Endothelial cell of hepatic sinusoid (primary cell): ENCODE results near the gene KCNQ5.

ENCODE experiments used
- in situ Hi-C: cut with HindIII; loops from 2 replicates; pipeline ENCODE4 v1.10.0; 2017; ENCODE audit warnings: low sequenced_read_pairs

Gene KCNQ5

DNA sequence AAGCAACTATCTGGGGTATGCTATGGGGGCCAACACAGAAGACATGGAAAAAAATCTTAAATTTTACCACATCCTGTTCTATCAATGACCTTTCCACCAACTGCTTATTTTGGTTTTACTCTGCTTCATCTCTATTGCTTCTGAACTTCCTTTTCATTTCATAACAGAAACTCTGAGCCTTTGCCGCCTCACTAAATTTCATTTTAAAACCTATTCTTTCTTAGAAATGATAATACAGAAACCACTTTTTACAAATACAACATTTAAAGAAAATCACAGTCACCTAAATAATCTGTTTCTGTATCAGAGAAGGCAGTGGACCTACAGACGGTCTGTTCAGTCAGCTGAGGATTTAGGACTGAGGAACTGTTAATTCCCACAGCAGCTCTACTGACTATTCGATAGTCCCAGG is 117.5 kb downstream of the KCNQ5 start:
- in situ Hi-C loops = no loop called here

DNA sequence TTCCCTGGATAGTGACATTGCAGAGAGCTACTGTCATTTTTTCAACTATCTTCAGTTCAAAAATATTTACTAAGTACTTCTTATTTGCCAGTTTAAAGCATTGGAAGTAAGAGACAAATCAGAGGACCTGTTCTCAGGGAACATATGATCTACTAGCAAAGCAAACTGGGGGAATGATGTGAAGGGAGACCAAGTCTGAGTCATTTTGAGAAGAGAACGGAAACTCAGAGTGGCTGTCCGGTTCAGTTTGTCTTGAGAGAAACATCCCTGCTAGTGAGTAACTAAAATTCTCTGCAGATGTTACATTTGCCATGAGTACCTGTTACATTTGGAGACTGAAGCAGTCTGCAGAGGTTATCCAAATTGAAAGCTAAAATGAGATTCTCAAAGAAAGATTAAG is 118.3 kb downstream of the KCNQ5 start:
- in situ Hi-C loops = no loop called here

DNA sequence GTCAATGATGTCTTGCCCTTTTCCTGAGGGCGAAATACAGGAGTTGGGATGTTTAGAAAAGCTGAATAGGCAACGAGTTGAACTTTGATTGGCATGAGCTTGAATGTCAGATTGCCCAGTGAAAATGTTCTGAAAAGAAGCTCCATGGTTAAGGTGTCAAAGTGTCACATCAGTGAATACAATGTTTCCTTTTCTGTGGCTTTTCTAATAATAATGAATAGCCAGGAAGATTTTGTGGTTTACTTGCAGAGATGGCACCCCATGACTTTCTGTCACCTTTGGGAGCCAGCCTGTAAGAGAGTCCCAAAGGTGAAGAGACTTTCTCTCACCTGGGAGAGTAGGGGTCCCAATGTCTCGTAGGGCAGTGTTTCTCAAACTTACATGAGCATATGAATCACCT is 119.2 kb downstream of the KCNQ5 start:
- in situ Hi-C loops = no loop called here

DNA sequence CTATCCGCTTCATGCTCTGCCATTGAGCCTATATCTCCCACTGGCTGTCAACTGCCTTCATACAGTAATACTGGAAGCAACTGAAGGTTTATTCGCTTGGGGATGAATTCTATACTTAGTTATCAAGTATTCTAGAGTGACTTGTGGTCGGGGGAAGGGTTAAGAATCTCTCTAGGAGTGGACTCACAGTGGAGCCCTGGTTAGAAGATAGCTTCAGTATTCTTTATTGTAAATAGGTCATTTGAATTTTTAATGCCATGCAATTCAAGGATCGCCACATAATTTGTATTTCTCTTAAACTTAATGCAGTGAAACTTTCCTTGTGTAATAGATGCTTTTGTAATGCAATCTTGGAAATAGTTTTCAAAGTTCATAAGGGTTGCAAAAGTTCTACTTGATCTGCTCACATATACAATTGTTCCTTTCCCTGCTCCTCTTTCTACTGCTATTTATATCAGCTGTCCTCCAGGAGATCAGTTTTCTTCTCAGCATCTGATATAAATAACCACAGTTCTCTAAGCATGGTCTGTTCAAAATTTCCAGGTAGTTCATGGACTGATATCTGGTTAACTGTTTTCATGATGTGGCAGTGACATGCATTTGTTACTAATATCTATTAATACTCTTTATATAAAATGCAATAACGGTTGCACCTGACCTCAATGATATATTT is 120.3 kb downstream of the KCNQ5 start:
- in situ Hi-C loops = no loop called here

DNA sequence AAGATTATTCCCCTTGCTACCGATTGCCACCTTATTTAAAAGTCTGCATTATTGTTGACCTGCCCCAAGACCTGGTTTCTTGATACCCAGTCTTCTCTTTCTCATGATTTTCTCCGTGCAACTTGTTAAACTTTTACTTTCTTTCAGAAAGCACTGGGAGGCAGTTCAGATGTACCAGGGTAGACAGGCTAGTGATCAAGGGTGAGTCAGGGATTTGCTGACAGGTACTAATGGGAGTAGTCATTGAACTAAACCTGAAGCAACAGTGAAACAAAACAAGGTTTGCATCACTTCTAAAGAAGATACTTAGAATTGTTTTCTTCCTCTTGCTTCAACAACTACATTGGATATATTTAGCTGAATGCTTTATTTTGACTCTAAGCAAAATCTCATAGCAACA is 124.4 kb downstream of the KCNQ5 start:
- in situ Hi-C loops = no loop called here

DNA sequence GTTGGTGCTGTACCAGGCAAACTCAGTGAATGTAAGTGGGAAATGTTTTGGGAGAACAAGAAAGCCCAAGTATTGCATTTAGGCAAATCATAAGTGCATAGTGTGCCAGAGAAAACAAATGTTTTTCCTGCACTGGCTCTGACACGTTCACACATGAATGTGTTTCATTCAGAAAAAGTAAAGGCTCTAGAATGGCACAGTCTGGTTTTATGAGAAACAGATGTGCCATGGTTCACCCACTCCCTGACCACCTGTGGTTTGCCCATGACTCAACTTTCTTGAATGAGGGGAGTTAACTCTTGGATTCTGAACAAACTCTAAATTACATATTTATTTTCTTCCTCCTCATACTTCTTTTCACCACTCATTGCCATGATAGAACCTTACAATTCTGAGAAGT is 126.9 kb downstream of the KCNQ5 start:
- in situ Hi-C loops = no loop called here

DNA sequence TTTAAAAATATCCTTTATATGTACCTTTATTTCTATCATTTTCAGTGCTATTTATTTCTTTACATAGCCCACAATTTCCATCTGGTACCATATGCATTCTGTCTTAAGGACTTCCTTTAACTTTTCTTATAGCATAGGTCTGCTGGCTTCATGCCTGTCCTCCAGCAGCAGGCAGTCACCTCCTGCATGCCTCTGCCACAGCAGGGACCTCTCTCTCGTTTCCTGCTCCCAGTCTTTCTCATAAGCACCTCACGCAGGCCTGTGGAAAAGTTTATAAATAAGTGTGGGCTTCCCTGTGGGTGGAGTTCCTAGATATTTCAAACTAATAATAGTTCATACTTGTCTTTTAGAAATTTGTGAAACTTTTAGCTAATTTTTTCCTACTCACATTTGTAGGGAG is 133.9 kb downstream of the KCNQ5 start:
- in situ Hi-C loops = no loop called here

DNA sequence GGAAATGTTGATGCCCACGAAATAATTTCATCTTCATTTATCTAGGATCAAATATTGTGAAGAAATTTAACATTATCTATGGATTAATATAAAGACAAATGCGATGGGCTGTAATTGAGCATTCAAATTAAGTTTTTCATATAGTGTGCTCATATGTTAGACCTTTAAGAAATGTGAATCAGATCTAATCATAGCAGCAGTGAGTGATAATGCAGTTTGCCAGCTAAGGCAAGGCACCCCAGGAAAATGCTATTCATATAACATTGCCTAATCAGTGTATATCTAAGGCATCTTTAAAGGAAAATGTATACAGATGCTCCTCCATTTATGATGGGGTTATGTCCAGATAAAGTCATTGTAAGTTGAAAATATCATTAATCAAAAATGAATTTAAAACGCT is 135.2 kb downstream of the KCNQ5 start:
- in situ Hi-C loops = no loop called here

DNA sequence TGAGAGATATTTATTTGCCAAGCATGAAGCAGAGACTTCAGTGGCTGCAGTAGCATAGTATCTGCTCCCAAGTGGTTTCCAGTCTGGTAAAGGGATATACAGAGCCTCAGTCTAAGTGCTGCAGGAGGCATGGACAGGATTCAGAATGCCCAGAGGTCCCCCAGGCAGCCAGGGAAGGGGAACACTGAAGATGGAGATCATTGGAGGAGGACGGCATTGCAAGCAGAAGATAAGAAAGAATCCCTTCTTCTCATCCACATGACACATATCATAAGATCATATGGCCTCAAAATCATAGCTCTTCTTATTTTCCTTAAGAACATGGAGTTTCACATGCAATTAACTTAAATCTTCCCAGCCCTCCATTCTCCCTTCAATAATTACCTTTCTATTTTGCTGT is 136.1 kb downstream of the KCNQ5 start:
- in situ Hi-C loops = no loop called here

DNA sequence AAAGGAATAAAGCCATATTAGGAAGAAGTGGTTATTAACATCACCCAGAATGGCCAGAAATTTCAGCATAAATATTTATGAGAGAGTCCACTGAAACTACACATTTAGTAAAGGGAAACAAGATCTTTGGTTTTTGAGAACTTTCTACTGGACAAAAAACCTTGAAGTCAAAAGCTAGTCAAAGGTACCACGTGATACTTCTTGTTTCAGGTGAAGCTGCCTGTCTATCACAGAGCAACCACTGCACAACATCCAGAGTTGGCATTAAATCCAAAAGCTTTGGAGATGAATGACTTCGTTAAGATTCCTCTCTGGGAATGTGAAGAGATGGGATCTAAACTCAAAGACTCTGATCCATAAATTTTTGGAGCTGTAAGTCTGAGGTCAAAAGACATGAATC is 137.0 kb downstream of the KCNQ5 start:
- in situ Hi-C loops = no loop called here

DNA sequence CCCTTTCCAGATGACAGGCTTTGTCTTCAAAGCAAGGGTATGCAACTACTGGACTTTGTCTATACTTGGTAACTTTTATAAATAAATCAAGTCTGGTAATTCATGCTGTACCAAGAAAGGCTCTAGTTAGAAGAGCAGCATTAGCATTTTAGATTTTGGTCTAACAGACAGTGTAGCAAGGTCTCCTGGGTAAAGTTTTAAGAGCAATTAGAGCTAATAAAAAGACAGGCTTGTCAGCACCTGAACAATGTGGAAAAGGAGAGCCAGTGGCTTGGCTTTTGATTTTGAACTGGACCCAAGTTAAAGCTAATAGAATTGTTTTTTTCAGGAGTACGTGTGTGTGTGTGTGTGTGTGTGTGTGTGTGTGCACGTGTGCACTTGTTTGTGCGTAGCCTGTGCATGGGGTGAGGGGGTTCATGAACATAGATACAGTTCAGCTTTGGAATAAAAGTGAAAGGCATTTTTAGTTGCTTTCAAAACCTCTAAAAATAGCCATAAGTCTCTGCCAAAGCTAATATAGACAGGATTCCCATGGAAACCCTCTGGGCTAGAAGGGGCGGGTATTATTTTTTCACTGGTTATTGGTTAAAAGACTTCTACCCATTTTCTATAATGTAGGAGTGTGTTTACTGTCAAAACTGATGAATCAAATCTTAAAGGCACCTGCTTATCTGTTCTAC is 138.4 kb downstream of the KCNQ5 start:
- in situ Hi-C loops = no loop called here

DNA sequence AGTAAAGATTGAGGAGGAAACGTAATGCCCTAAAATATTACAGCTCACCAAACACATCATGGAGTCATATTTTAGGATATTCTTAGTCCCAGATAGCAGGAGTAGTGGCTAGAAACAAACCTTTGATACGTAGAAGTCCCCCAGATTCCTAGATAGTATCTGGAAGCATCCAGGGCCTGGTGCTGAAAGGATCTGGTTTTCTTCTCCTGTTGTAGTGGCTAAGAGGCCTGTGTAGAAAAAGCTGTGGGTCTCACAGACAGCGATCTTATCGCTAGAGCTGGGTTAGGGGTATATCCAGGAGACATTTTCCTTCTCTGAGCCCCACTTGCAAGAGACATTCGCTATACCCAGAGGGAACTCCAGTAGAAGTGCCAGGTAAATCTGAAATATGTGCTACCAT is 139.9 kb downstream of the KCNQ5 start:
- in situ Hi-C loops = no loop called here

DNA sequence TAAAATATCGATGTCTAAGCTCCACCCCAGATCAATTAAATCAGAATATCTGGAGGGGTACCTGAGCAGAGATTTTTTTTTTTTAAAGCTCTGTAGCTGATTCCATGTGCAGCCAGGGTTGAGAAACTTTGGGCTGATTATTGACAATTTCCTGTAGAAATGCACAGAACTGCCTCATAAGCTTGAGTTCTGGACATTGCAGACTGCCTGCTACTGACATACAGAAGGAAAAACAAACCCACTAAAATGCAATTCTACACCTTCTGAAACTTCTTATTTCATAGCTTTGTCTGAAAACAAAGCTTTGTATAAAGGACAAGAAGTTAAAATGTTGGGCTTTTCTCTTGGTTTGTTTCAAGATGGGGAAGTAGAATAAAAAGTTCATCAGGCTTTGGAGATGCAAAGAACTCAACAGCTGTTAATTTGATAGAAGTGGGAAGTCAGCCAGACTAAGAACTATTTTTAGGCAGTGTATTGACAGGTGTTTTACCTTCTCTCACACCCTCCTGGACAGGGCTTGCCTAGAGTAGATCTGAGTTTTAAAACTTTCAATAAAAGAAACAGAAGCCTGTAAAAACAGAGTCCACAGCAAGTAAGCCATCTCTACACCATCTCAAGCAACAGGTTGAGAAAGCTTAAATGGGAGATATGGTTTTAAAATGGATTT is 147.7 kb downstream of the KCNQ5 start:
- in situ Hi-C loops = no loop called here

DNA sequence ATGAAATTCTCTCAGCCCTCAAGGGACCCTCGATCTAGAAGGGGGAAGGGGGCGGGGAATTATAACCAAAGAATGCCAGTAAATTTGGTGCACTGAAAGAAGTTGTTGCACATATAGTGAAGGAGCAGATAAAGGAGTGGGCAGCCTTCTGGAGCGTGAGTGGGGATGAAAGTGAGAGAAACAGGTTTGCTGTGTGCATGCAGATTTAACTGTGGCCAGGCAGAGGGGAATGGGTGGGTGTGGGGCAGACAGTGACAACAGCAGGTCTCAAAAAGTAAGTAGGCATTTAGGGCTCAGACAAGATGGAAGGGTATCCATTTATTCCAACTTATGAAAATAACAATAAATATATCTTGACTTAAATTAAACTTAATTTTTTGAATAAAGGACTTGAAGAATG is 149.1 kb downstream of the KCNQ5 start:
- in situ Hi-C loops = no loop called here

DNA sequence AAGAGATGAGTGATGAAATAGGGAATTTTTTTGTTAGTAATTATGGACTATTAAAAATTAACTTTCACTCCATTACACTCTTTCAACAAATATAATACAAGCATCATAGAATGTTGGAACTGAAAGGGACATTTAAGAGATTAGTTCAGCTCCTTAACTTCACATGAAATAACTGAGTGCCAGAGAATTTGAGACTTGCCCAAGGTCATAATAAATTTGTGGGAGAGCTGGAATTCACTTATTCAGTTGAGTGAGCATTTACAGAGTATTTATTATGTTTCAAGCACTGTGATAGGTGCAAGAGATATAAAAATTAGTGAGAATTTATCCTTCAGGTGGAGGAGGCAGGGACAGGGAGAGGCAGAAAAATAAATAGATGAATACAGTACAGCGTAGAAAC is 154.6 kb downstream of the KCNQ5 start:
- in situ Hi-C loops = no loop called here

DNA sequence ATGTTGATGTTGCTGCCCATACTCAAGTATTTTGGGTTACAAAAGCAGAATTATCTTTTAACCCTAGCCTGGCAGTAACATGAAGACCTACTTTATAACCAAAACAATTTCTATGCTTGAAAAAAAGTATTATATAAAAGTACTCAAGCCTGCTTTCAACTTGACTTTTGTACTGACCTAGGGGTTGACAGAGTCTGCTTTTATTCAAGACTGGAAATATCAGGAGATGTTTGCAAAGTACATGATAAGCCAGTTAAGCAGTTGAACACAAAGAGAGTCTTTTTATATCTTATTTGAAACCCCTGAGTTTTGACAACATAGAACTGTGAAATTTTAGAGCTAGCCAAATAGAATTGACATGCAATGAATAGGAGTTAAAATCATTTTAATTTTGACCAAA is 159.8 kb downstream of the KCNQ5 start:
- in situ Hi-C loops = no loop called here

DNA sequence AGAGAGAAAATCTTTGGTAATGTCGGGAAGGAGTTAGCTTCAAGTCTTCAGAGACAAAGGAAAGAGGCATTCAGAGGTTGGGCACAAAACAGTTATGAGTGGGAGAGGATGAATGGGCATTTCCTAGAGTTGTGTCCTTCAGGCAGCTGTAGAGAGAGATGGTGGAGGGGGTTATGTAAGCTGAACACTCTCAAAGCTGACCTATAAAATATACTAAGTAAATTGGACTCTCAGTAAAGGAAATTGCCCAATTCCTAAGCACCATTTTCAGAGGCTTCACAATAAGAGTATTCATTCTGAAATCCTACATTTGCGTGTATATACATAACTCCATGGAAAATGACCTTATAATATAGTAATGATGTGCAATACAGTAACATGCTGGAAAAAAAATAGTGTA is 161.2 kb downstream of the KCNQ5 start:
- in situ Hi-C loops = no loop called here

DNA sequence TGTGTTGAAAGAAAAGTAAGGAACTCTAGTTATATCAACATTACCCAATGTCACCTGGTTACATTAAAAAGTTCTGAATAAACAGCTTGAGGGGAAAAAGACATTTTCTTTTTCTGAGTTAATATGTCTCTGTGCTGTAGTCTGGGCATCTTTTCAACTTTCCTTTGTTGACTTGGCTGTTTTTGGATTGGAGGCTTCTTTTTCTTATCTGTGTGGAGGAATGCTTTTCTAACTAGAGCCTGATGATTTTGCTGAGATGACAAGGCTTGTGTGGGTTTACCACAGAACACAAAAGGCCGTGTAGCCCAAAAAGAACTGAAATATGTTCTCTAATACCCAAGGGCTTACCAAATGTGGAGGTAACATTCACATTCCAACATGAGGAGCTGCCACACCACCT is 161.8 kb downstream of the KCNQ5 start:
- in situ Hi-C loops = no loop called here

DNA sequence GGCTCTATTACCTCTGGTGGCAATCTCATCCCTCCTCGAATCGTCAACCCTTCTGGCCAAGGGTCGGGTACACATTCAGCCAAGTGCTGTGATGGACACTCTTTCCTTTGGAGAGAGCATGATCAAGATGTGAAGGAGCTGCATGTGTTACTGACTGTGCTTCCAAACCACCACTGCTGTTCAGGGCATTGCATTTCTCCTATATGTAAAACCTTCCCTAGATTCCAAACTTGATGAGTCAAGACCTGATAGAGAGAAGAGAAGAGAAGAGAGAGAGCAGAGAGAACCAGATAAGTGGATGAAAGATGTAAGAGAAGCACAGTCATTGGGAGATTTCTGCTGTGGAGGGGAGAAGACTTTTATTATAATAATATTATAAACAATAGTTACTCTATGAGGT is 162.2 kb downstream of the KCNQ5 start:
- in situ Hi-C loops = no loop called here

DNA sequence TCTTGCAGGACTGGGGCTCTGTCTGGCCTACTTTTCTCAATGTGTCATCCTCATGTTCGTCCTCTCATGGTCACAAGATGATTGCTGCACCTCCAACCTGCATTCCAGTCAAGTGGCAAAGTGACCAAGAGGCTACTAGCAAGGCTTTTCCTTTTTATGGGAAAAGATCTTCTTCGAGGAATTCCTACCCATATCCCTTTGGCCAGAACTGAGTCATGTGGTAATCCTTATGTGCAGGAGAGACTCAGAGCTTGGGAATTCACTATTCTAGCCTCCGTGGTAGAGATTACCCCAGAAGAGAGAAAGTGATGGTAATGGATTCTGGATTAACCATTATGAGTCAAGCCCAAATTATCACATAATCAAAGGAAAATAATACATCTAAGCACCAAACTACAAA is 162.7 kb downstream of the KCNQ5 start:
- in situ Hi-C loops = no loop called here

DNA sequence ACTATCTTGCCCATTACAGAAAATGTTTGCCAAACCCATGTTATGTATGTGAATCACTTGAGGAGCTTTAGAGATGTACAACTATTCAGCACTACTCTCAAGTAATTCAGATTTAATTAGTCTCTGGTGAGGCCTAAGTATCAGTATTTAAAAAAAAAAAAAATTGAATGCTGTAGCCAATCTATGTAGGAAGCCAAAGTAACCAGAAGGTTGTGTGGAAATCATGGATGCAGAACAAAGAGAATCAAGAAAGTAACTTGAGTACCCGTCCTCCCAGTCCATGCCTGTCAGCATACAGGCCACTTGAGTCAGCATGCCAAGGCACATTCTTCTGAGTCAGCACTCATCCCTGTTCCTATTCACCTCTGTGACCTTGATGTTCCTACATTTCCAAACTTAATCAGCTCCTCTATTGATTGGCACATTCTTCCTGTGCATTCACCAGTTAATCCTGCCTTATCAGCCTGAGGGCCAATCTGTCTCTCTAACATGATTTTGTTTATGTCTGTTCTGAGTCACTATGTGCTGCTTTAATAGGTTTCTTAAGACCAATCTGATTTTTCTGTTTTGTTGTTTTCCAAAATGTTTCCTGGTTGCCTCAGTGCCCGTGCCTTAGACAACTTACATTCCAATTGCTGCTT is 165.6 kb downstream of the KCNQ5 start:
- in situ Hi-C loops = no loop called here

DNA sequence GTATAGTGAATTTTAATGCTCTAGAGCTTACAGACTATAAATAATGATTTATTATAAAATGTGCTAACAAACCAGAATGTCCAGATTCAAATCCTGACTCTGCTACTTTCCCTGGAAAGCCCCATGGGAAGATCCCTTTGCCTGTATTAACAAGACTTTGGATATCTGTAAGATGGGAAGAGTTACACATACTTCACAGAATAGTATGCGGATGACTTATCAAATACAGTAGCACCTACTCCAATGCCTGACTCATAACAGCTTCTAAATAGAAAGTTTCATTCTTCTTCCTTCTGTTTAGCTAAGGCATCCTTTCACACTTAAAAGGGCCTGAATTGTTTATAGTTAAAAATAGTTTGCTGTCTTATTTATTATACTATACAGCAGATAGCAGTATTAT is 166.3 kb downstream of the KCNQ5 start:
- in situ Hi-C loops = no loop called here
